Neutrophil (primary cell): Measurements from ENCODE around the gene SCAMP2.

Experiments used
- H3K27ac ChIP-seq: fragments of 200-600 bp; sonication (generic); 2 replicates; pipeline ENCODE4 v1.5.1; 2016; ENCODE audit warnings: mild to moderate bottlenecking, moderate library complexity
- H3K27me3 ChIP-seq: fragments of 200-600 bp; sonication (generic); 2 replicates; pipeline ENCODE4 v1.6.0; 2016; ENCODE audit warnings: mild to moderate bottlenecking
- H3K36me3 ChIP-seq: fragments of 200-600 bp; sonication (generic); 2 replicates; pipeline ENCODE4 v1.5.1; 2017
- H3K4me1 ChIP-seq, 2 experiments: fragments of 200-600 bp in 1 of 2; sonication (generic) in 1 of 2; 1 replicate in 1 of 2; 2 replicates in 1 of 2; pipeline versions ENCODE4 v1.5.1 to v1.6.1; 2013 to 2016; ENCODE audit warnings: low read depth in 1 of 2, low read length in 1 of 2, mild to moderate bottlenecking in 1 of 2, moderate library complexity in 1 of 2; ENCODE audit not compliant: control insufficient read depth in 1 of 2, insufficient read depth in 1 of 2
- H3K4me3 ChIP-seq, 2 experiments: fragments of 200-600 bp in 1 of 2; sonication (generic) in 1 of 2; 1 replicate in 1 of 2; 2 replicates in 1 of 2; pipeline ENCODE4 v1.5.1; 2013 to 2016; ENCODE audit warnings: low read depth in 1 of 2, low read length in 1 of 2, mild to moderate bottlenecking in 1 of 2, moderate library complexity in 1 of 2
- H3K9me3 ChIP-seq: fragments of 200-600 bp; sonication (generic); 2 replicates; pipeline ENCODE4 v1.5.1; 2016
- TF ChIP-seq, protein P1 (sequence below): fragments of 200-600 bp; sonication (generic); IDR thresholded peaks from 2 replicates; pipeline ENCODE4 v1.5.1; 2016; ENCODE audit warnings: antibody characterized with exemption

The SCAMP2 gene

GRCh38 chr15:74816624-74817369 lies 56.4 kb downstream of the SCAMP2 start:
- H3K4me1 ChIP-seq = no peaks in the 10 kb centered on the region
- H3K27me3 ChIP-seq = peaks cover 23% of the 10 kb centered on the region
- H3K4me3 ChIP-seq = no peak overlapping the region
- no peaks in the 10 kb centered on the region for H3K36me3 ChIP-seq
- no peak overlapping the region for H3K27ac ChIP-seq
- H3K9me3 ChIP-seq = no peaks in the 10 kb centered on the region
- TF ChIP-seq, protein P1, sequence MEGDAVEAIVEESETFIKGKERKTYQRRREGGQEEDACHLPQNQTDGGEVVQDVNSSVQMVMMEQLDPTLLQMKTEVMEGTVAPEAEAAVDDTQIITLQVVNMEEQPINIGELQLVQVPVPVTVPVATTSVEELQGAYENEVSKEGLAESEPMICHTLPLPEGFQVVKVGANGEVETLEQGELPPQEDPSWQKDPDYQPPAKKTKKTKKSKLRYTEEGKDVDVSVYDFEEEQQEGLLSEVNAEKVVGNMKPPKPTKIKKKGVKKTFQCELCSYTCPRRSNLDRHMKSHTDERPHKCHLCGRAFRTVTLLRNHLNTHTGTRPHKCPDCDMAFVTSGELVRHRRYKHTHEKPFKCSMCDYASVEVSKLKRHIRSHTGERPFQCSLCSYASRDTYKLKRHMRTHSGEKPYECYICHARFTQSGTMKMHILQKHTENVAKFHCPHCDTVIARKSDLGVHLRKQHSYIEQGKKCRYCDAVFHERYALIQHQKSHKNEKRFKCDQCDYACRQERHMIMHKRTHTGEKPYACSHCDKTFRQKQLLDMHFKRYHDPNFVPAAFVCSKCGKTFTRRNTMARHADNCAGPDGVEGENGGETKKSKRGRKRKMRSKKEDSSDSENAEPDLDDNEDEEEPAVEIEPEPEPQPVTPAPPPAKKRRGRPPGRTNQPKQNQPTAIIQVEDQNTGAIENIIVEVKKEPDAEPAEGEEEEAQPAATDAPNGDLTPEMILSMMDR = no peak

GRCh38 chr15:74815961-74816360 lies 57.2 kb downstream of the SCAMP2 start:
- peaks cover 23% of the 10 kb centered on the region for H3K27me3 ChIP-seq
- no peaks in the 10 kb centered on the region for H3K4me1 ChIP-seq
- H3K9me3 ChIP-seq = no peaks in the 10 kb centered on the region
- H3K36me3 ChIP-seq = no peaks in the 10 kb centered on the region
- no peak overlapping the region for H3K27ac ChIP-seq
- TF ChIP-seq, protein P1 = no peak
- H3K4me3 ChIP-seq = no peak overlapping the region

DNA sequence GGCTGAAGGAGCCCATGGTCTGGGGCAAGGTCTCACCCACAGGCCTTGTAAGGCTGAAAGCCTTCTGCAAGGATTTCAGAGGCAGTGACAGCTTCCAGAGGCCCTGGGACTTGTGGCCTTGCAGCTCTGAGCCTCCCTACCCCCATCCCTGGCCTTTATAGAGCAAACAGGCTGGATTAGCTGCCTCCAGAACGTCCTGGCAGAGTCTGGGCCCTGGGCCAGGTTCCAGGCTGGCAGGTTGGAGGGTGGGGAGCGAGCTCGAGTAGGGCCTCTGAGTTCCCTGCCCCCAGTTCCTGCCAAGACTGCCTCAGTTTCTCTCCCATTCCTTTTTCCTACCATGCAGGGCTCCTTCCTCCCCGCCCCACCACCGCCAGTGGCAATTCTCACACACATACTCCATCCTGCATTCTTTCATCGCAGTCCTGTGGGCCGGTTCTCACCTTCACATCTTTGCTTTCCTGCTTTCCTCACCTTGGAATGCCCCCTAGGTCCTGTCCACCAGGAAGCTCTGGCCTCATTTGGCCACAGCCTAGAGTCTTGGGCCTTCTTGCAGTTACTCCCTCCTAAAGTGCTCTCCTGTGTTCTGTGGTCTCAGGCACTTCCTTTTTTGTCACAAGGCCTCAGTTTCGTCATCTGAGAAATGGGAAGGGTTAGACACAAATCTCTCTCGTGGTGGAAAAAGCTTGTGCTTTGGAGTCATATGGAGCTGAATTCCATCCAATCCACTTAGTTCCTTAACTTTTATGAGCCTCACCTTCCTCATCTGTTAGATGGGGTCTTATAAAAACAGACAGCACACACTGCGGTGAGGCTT lies 57.8 kb downstream of the SCAMP2 start:
- Histone ChIP-seq H3K9me3 (no peaks in the 10 kb centered on the region), H3K27ac (no peak overlapping the region), H3K4me1 (no peaks in the 10 kb centered on the region), H3K36me3 (no peaks in the 10 kb centered on the region), H3K27me3 (peaks cover 23% of the 10 kb centered on the region), H3K4me3 (no peak overlapping the region)
- TF ChIP-seq, protein P1 = no peak

- H3K9me3 ChIP-seq = no peaks in the 10 kb centered on the region
- H3K27ac ChIP-seq = no peak within 1 kb of the TSS
- H3K27me3 ChIP-seq = peaks cover 5% of the 10 kb centered on the region
- H3K4me1 ChIP-seq = no peaks in the 10 kb centered on the region
- H3K36me3 ChIP-seq = no peaks in the 10 kb centered on the region
- H3K4me3 ChIP-seq = no peak within 1 kb of the TSS
- TF ChIP-seq, protein P1 = no peak
These were observed 60.6 kb downstream of the SCAMP2 start, which contains the start of gene LMAN1L for GRCh38 chr15:74812533-74812932. TSS of gene LMAN1L (plus strand) at chr15:74812835. CDS start at chr15:74812855, 20 bp downstream.

GRCh38 chr15:74809956-74810355 lies 63.2 kb downstream of the SCAMP2 start:
- no peak overlapping the region for H3K27ac ChIP-seq
- peaks cover 2% of the 10 kb centered on the region for H3K36me3 ChIP-seq
- no peak overlapping the region for H3K4me3 ChIP-seq
- H3K9me3 ChIP-seq = no peaks in the 10 kb centered on the region
- no peaks in the 10 kb centered on the region for H3K27me3 ChIP-seq
- TF ChIP-seq, protein P1 = no peak
- H3K4me1 ChIP-seq = no peaks in the 10 kb centered on the region
